GM19452 (cell line): ENCODE measurements around the gene KATNIP.

ENCODE experiments used
- ATAC-seq: cut with Tn5 transposase; IDR thresholded peaks from one replicate; pipeline ENCODE4 v1.9.1; 2021; ENCODE audit not compliant: unreplicated experiment

The KATNIP gene

GRCh38 chr16:27549746-27550581, at the start of gene KATNIP, which contains the start of gene GTF3C1:
KATNIP (plus strand) TSS chr16:27550144; CDS start chr16:27550171, 27 bp downstream.
GTF3C1 (minus strand) TSS chr16:27549913; CDS start chr16:27549890, 23 bp downstream.
- ATAC-seq = peak; percentile 98

- no peak for ATAC-seq
Measured at GRCh38 chr16:27500801-27501200, 49.1 kb upstream of the KATNIP start.

- ATAC-seq = no peak
Measured at GRCh38 chr16:27503662-27504061, 46.3 kb upstream of the KATNIP start.

DNA sequence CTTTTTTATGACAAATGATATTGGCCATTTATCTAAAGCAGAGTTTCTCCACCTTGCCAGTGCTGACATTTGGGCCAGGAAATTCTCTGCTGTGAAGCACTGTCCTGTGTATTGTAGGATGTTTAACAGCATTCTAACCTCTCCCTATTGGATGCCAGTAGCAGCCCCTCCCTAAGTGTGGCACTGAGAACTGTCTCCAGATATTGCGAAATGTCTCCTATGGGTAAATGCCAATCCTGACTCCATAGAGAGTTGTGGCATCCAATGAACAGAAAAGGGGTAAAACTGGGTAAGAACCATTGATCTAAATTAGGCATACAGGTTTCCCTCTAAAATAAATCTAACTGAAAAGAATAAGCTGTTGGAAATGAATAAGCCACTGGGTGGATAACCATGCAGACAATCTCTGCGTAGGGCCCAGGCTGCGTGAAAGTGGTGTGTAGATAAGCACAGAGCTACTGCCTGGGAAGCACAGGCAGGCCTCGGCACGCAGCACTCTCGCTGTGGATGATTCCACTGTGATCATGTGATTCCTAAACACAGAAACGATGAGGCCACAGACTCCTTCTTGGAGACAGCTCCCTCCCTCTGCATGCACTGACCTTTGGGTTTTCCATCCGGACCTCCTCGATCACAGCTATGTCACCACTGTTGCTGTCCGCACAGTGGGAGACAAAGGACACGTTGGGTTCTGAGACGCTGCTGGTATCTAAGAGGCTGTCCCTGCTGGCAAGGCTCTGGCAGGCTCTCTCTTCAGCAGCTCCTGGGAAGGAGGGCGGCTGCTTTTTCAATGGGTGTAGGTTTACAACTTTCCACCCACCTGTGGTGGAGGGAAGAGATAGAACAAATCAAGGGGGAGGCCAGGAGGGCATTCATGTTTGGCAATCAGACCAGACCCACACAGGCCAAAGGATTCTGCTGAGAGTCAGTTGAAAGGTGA, 44.4 kb upstream of the KATNIP start:
- ATAC-seq = no peak

DNA sequence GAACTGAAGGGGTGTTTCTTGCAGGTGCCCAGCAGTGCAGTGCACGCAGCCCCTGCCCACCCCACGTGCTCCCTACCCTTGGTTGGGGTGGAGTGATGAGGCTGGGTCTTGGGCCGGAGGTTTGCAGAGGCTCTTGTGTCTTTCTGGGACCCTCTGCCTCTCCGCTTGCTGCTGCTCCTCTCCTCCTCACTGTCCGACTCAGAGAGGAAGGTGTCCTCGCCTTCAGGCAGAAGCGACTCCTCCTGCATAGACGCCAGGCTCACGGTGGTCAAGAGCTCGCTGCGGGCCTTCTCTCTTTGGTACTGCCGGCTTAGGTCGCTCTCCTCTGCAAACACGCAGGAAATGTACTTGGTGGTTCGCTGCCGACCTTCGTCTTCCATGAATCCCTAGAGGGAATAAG, 43.2 kb upstream of the KATNIP start:
- no peak for ATAC-seq

DNA sequence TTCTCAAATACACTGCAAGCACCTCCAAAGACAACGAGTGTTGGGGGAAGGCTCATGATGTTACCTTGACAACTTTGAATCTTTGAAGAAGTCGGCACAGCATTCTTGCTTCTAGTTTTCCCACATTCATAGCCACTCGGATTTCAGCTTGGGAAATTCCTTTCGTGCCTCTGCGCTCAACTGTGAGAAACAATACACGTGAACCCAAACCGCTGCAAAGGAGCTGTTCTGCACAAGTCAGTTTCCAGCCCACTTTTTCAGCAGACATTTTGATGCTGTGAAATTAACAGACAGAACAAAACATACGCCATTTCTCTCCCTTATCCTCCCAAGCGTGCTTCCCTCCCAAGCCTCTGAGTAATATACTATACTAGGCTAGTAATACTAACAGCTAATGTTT, 41.5 kb upstream of the KATNIP start:
- ATAC-seq = no peak

GRCh38 chr16:27511657-27512448, 38.1 kb upstream of the KATNIP start:
- ATAC-seq = no peak

DNA sequence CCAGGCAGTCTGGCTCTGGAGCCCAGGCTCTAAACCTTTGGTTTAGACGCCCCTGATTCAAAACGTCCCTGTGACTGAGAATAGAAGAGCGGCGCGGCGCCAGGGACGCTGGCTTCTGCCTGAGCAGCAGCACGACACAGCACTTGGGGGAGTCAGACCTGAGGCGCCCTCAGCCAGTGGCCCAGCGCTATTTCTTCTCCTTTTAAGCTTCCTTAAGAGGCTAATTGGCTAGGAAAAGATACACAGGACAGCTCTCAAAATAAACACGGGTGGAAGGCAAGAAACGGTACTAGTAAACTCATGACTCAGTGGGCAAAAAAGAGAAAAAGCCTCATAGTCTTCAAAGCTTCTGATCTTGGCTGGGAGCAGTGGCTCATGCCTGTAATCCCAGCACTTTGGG, 35.1 kb upstream of the KATNIP start:
- no peak for ATAC-seq

- no peak for ATAC-seq
Measured at GRCh38 chr16:27515874-27516353, 34.0 kb upstream of the KATNIP start.

- no peak for ATAC-seq
Measured at GRCh38 chr16:27516365-27516764, 33.6 kb upstream of the KATNIP start.

DNA sequence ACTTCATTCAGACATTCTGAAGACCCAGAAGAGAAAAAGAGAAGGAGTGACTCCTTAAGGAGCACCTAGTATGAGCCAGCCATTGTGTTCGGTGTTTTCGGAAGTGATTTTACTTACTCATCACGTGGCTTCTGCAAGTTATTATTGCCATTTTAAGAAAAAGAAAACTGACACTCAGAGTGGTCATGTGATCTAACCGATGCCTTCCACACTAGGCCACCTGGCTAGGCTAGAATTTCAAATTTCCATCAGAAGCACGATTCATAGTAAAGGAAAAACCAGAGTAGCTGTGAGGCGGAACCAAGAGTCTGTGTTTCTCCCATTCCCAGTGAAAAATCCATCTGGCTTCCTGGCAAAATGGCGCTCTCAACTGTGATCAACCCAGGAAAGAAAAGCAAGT, 32.3 kb upstream of the KATNIP start:
- ATAC-seq = no peak

DNA sequence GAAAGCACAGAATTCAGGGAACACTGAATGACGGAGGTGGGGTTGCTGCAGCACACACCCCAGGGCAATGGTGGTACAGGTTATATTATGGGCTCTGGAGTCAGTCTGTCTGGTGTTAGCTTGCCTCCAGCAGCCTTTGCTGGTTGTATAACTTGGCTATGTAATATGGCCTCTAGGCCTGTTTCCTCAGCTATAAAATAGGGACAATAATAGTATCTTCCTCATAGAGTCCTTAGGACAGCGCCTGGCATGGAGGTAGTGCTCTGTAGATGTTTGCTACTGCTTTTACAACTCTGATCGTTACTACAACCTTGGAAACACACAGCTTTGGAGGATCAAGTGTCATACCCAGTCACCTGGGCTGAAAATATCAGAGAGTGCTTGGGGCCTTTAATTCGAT, 31.7 kb upstream of the KATNIP start:
- ATAC-seq = no peak

- no peak for ATAC-seq
Measured at GRCh38 chr16:27520982-27521673, 28.8 kb upstream of the KATNIP start.

DNA sequence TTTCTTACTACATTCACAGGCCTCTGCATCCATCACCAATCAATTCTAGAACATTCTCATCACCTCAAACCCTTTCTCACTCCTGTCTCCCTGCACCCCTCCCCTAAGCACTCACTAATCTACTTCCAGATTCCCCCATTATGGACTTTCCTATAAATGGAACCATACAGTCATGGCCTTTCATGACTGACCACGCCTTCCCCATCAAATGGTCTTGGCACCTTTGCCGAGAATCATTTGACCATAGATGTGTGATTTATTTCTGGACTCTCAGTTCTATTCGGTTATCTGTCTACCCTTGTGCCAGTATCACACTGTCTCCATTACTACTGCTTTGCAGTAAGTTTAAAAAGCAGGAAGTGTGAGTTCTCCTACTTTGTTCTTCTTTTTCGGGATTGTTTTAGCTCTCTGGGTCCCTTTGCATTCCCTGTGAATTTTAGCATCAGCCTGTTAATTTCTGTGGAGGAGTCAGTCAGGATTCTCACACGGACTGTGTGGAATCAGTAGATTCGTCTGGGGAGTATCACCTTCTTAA, 27.7 kb upstream of the KATNIP start:
- ATAC-seq = no peak

- ATAC-seq = no peak
Measured at GRCh38 chr16:27526180-27526579, 23.8 kb upstream of the KATNIP start.

DNA sequence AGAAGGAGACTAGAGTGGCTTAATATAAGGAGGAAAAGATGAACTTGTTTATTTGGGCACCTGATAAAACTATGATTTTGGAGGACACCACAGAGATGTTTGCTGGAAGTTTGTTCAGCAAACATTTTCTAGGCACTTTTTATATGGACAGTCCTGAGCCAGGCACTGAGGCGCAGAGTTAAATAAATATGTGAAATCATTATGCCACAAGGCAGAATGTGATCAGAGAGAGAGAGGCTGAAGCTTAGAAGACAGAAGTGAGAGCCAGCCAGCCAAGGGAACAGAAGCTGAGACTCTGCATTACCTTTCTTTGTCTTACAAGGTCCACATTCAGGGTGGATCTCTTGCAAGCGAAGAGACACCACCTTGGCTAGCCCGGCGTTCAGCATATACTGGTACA, 21.6 kb upstream of the KATNIP start:
- no peak for ATAC-seq

GRCh38 chr16:27529962-27530361, 20.0 kb upstream of the KATNIP start:
- no peak for ATAC-seq

GRCh38 chr16:27531186-27531585, 18.8 kb upstream of the KATNIP start:
- ATAC-seq = no peak

DNA sequence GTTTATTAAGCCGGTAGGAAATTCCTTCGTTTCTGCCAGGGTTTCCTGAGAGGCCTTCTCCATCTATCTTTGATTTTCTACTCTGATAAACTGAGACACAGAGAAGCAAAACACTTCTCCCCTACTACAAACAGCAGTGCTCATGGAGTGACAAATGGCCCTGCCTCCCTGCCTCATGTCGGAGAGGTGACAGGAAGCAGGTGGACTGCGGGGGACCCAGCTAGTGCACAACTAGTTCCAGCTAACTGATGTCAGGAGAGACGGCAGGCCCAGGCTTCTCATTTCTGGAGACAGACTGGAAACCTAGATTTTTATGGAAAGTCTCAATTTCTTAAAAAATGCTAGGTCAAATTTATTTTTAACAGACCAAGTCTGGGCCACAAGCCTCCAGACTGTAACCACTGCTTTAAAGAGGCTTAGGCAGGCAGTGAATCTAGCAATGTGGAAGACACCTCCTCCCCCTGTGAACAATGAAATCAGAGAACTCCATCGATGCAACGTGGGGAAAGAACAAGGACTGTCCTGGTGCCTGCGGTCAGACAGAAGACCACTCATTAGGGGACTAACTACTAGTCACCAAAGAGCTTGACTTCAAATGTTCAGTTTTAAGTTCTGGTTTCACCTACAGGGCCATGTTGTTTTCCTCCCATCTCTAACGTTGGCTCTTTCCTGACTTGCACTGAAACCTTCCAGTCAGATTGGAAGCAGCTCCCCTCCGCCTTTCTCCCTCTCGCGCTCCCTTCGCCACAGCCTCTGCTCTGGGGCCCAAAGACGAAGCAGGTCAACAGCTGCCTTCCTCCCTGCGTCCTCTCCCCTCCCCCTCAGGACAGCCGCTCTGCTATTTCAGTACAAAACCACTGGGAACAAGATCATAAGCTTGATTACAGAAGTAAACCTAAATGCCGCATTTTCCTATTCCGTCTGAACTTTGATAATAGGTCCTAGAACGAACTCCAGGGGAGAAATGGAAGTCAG, 17.8 kb upstream of the KATNIP start:
- no peak for ATAC-seq
